ENCODE data around the gene DXO.
"Not testable (repeated sequence)": the region's sequence is repeated elsewhere in the genome, so short reads cannot be mapped to it uniquely, and the experiment has no call there.

The DXO gene

GRCh38 chr6:31971993-31972708 lies at the start of gene DXO:
Gene DXO, minus strand, starts transcription at chr6:31972138. Its CDS starts 463 bp downstream, at chr6:31971675.
- peak; percentile 99 for DNase-seq (ENCODE audit: low read depth)

- DNase-seq (ENCODE audit: low read depth), result not testable (repeated sequence)
Observed at GRCh38 chr6:32014547-32014946, 42.6 kb upstream of the DXO start, which contains the start of gene C4B. Gene C4B, plus strand, starts transcription at chr6:32014795. Its CDS starts 51 bp downstream, at chr6:32014846.

GRCh38 chr6:32013738-32014137 lies 41.8 kb upstream of the DXO start:
- DNase-seq (ENCODE audit: low read depth), result not testable (repeated sequence)

- not testable (repeated sequence) for DNase-seq (ENCODE audit: low read depth)
Observed at GRCh38 chr6:32012941-32013617, 41.1 kb upstream of the DXO start.

- DNase-seq (ENCODE audit: low read depth), result not testable (repeated sequence)
Observed at GRCh38 chr6:32010856-32011530, 39.1 kb upstream of the DXO start.

GRCh38 chr6:32009537-32009936 lies 37.6 kb upstream of the DXO start:
- not testable (repeated sequence) for DNase-seq (ENCODE audit: low read depth)

GRCh38 chr6:32008616-32009015 lies 36.7 kb upstream of the DXO start:
- DNase-seq (ENCODE audit: low read depth), result not testable (repeated sequence)

GRCh38 chr6:32008037-32008436 lies 36.1 kb upstream of the DXO start:
- DNase-seq (ENCODE audit: low read depth), result not testable (repeated sequence)

GRCh38 chr6:32007086-32007485 lies 35.1 kb upstream of the DXO start:
- DNase-seq (ENCODE audit: low read depth), result not testable (repeated sequence)

- DNase-seq (ENCODE audit: low read depth), result not testable (repeated sequence)
Observed at GRCh38 chr6:32005991-32006529, 34.1 kb upstream of the DXO start.

- DNase-seq (ENCODE audit: low read depth), result not testable (repeated sequence)
Observed at GRCh38 chr6:32005538-32005880, 33.6 kb upstream of the DXO start.

- not testable (repeated sequence) for DNase-seq (ENCODE audit: low read depth)
Observed at GRCh38 chr6:32004864-32005537, 33.1 kb upstream of the DXO start.

- DNase-seq (ENCODE audit: low read depth), result not testable (repeated sequence)
Observed at GRCh38 chr6:32004393-32004792, 32.5 kb upstream of the DXO start.

- DNase-seq (ENCODE audit: low read depth), result not testable (repeated sequence)
Observed at GRCh38 chr6:32003301-32003700, 31.4 kb upstream of the DXO start.

GRCh38 chr6:32002546-32003268 lies 30.8 kb upstream of the DXO start:
- DNase-seq (ENCODE audit: low read depth), result not testable (repeated sequence)

- DNase-seq (ENCODE audit: low read depth), result not testable (repeated sequence)
Observed at GRCh38 chr6:31996385-31996784, 24.4 kb upstream of the DXO start.

- not testable (repeated sequence) for DNase-seq (ENCODE audit: low read depth)
Observed at GRCh38 chr6:31994421-31994820, 22.5 kb upstream of the DXO start.

- not testable (repeated sequence) for DNase-seq (ENCODE audit: low read depth)
Observed at GRCh38 chr6:31989363-31989762, 17.4 kb upstream of the DXO start.

GRCh38 chr6:31981744-31982143 lies 9.8 kb upstream of the DXO start, which contains the start of gene C4A:
Gene C4A, plus strand, starts transcription at chr6:31982057. Its CDS starts 51 bp downstream, at chr6:31982108.
- DNase-seq (ENCODE audit: low read depth), result not testable (repeated sequence)

GRCh38 chr6:31980998-31981397 lies 9.1 kb upstream of the DXO start:
- not testable (repeated sequence) for DNase-seq (ENCODE audit: low read depth)

Data from fibroblast of gingiva (primary cell).